ENCODE measurements around the gene ALDH3A2. TPM values are rescaled to one million over a fixed set of nuclear protein-coding genes. Genes with fewer than 3 reads are reported as not detected.

Gene ALDH3A2
- total RNA-seq, 2 experiments from 2014 or later, result 22.0 to 26.0 TPM

DNA sequence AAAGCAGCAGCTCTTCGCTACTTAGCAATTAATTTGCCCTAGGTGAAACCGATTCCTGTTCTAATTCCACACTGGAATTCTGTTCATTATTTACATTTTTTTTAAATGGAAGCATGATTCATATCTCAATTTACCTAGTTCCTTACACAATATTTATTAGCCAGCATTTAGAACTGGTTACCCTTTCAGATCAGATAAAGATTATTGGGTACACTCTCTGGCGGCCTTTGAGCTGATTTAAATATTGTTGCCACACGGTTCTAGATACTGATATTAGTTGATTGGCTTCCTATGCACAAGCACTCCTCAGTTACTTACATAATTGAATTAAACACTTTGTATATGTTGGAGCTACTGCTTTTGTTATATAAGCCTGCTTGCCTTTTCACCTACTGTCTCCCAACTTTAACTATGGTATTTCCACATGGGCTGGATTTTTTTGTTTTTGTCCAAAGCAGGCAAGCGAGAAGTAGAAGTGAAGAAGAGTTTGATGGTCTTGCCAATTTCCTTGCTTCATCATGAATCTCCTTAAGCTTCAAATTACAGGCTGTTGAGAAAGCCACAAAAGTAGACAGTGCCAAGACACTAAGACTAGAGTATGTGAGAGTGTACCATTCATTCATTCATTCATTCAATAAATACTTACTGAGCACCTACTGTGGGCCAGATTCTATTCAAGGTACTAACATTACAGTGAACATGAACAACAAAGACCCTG lies 3.9 kb upstream of the ALDH3A2 start:
- no peak overlapping the region for H3K27ac Mint-ChIP-seq
- H3K4me1 Mint-ChIP-seq, result peaks cover 34% of the 10 kb centered on the region
- peaks cover 4% of the 10 kb centered on the region for H3K27me3 Mint-ChIP-seq
- no peak overlapping the region for H3K4me3 Mint-ChIP-seq
- no peak for DNase-seq
- H3K36me3 Mint-ChIP-seq, result no peaks in the 10 kb centered on the region
- H3K9me3 Mint-ChIP-seq, result no peaks in the 10 kb centered on the region

DNA sequence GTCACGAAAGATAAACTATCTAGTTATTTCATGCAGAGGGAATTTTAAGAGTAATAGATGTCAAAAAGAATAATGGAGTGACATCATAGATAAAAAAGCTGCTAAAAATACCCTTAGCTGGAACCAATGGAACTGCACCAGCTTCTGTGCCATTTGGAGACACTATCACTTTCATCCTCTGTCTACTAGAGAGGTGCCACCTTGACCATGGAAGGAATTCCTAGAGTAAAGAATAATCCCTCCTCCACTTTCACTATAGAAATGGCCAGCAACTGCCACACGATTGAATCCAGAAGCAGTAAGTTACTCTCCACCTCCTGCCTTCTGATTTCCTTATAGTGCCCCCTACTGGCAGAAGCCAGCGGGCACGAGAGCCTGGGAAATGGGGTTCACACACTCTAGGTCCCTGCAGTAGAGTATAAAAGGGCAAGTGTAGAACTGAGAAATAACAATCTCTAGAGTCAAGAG lies 2.8 kb upstream of the ALDH3A2 start:
- Mint-ChIP-seq H3K36me3 (no peaks in the 10 kb centered on the region), H3K27ac (no peak overlapping the region), H3K9me3 (no peaks in the 10 kb centered on the region), H3K27me3 (peaks cover 4% of the 10 kb centered on the region), H3K4me3 (no peak overlapping the region), H3K4me1 (peaks cover 41% of the 10 kb centered on the region)
- DNase-seq, result peak; percentile 48

DNA sequence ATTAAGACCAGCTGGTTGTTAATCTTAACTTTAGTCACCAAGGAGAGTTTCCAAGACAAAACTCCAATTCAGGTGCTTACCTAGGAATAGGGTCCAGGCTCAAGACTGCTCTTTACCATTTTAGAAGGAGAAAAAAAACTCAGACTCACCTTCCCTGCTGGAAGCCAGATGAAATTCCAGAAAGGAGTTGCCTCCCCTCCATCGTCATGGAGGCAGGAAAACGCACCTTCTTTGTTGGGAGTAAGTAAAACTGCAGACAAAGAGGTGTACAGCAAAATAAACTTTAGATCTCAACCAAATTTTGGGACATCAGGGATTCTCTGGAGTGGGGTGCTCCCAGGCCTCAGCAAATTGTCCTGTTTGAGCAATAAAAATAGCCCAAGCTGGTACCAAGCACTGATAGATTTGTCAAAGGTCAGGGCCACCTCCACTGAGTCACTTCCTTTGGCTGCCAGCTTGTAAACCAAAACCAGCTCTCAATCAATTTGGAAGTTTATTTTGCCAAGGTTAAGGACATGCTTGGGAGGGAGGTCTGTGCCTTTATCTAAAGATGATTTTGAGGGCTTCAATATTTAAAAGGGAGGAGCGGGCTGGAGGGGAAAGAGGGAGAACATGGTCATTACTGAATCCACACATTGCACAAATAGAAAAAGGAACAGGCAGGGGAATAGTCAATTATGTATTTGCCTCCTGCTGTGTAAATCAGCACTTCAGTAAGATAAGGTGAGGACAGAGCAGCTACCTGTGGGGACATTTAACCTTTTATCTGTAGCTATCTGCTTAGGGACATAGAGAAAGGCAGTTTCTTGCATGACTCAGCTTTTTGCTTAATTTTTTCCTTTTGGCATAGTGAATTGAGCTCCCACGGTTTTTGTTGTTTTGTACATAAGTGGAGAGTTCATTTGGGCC lies 1.5 kb upstream of the ALDH3A2 start:
- Mint-ChIP-seq H3K27me3 (peaks cover 4% of the 10 kb centered on the region), H3K9me3 (no peaks in the 10 kb centered on the region), H3K4me1 (peaks cover 50% of the 10 kb centered on the region), H3K36me3 (peaks cover 2% of the 10 kb centered on the region), H3K27ac (peak overlapping the region; percentile 93), H3K4me3 (peak overlapping the region; percentile 90)
- DNase-seq, result no peak

DNA sequence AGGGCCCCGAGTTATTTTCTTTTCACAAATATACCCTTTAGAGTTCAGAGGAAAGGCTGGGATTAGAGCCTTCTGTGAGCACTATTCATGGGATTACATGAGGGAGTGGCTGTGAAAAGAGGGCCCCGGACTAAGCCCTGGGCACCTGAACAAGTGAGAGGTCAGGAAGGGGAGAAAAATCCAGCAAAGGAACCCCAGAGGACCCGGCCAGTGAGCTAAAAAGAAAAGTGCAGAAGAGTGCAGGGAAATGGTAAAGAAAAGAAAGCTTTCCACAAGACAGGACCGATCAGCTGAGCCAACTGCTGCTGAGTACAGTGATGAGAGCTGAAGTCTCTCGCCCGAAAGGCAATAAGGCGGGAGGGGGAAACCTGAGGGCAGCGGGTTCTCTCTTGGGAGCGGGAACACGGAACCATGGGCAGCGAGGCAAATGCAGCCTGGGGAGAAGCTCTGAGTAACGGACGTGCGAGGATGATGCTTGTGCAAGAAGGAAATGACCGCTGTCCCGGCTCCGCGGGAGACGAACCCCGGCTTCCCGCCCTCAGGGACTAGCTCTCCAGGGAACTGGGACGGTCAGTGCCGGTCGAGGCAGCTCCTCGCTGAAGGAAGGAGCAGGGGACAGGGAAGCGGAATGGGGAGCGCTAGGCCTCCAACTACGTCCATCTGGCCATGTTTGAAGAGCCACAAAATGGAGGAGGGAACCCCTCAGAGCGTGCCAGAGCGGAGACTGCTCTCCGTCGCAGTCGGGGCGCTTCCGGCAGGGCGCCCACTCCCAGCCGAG lies 665 bp upstream of the ALDH3A2 start:
- Mint-ChIP-seq H3K4me3 (peak overlapping the region; percentile 90), H3K4me1 (peaks cover 46% of the 10 kb centered on the region), H3K27me3 (peaks cover 4% of the 10 kb centered on the region), H3K27ac (peak overlapping the region; percentile 93), H3K36me3 (peaks cover 3% of the 10 kb centered on the region), H3K9me3 (no peaks in the 10 kb centered on the region)
- DNase-seq, result no peak

DNA sequence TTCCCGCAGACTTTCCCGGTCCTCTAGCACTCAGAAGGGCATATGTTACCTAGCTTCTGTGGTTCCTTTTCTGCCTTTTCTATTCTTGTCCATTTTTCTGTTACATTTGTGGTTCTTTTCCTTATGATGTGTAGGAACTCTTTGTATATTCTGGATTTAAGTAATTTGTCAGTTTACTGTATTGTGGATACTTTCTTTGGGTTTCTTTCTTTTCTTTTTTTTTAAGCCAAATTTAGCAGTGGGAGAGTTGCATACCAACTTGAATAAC lies 657 bp downstream of the ALDH3A2 start:
- H3K27ac Mint-ChIP-seq, result peak overlapping the region; percentile 69
- peaks cover 46% of the 10 kb centered on the region for H3K4me1 Mint-ChIP-seq
- H3K4me3 Mint-ChIP-seq, result peak overlapping the region; percentile 90
- H3K36me3 Mint-ChIP-seq, result peaks cover 14% of the 10 kb centered on the region
- H3K9me3 Mint-ChIP-seq, result peaks cover 2% of the 10 kb centered on the region
- no peak for DNase-seq
- H3K27me3 Mint-ChIP-seq, result peaks cover 4% of the 10 kb centered on the region

DNA sequence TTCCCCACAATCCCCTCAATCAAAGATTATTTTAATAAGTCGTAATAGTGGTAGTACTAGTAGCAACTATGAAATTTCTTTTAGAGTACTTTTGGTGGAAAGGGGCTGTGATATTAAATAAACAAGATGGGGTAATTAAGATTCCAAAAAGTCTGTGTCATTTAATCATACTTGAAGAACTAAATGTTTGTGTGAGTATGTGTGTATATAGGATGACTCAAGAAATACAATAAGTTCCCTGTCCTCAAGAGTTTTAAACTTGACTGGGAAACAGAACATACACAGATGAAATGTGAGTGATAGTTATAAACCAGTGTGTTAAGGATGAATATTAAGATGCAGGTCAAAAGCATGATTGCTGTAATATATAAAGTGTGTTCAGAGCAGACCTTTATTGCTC lies 2.3 kb downstream of the ALDH3A2 start:
- H3K27me3 Mint-ChIP-seq, result no peaks in the 10 kb centered on the region
- H3K4me3 Mint-ChIP-seq, result no peak overlapping the region
- H3K4me1 Mint-ChIP-seq, result peaks cover 44% of the 10 kb centered on the region
- no peak for DNase-seq
- no peak overlapping the region for H3K27ac Mint-ChIP-seq
- peaks cover 23% of the 10 kb centered on the region for H3K36me3 Mint-ChIP-seq
- peaks cover 2% of the 10 kb centered on the region for H3K9me3 Mint-ChIP-seq

DNA sequence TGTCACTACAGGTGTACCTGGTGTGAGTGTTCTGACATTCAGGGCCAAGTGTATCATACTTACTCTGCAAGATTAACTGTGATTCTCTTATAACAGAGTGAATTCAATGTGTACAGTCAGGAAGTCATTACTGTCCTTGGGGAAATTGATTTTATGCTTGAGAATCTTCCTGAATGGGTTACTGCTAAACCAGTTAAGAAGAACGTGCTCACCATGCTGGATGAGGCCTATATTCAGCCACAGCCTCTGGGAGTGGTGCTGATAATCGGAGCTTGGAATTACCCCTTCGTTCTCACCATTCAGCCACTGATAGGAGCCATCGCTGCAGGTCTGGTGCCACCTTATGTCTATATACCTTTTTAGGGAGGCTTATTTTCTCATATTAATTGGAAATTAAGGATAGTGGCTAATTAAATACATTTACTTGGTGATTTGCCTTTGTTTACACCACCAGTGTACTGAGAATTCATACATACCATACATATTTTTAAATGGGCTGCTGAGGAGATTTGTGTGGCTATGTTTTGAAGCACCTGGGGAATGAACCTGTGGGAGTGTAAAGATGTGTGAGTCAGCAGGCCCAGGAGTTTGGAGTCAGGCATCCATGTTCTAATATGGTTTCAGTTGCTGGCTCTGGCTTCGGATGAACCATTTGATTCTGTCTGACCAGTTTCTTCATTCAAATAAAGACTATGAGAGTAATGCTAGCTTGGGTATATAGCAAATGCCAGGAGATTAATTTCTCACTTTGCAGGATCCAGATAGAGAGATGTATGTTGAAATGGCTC lies 3.1 kb downstream of the ALDH3A2 start:
- Mint-ChIP-seq H3K9me3 (peaks cover 2% of the 10 kb centered on the region), H3K27ac (no peak overlapping the region), H3K4me1 (peaks cover 40% of the 10 kb centered on the region), H3K4me3 (no peak overlapping the region), H3K36me3 (peaks cover 25% of the 10 kb centered on the region), H3K27me3 (no peaks in the 10 kb centered on the region)
- DNase-seq, result no peak

DNA sequence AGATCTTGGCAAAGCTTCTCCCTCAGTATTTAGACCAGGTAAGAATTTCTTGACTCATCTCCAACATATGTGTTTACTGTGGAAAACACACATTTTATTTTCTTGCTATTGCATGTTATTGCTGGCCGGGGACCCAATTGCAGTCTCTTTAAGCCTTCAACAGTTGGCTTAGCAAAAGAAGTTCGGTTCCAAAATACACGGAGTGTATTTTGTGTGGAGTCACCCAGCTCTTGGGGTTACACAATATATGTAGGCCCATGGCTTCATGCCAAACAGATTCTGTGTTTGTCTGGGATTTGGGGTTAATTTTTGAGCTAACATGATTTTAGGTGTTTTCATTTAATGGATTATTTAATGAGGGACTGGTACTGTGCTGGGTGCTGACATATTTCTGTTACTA lies 4.0 kb downstream of the ALDH3A2 start:
- no peaks in the 10 kb centered on the region for H3K27me3 Mint-ChIP-seq
- H3K9me3 Mint-ChIP-seq, result peaks cover 2% of the 10 kb centered on the region
- H3K36me3 Mint-ChIP-seq, result peaks cover 25% of the 10 kb centered on the region
- H3K27ac Mint-ChIP-seq, result no peak overlapping the region
- no peak overlapping the region for H3K4me3 Mint-ChIP-seq
- no peak for DNase-seq
- peaks cover 30% of the 10 kb centered on the region for H3K4me1 Mint-ChIP-seq

DNA sequence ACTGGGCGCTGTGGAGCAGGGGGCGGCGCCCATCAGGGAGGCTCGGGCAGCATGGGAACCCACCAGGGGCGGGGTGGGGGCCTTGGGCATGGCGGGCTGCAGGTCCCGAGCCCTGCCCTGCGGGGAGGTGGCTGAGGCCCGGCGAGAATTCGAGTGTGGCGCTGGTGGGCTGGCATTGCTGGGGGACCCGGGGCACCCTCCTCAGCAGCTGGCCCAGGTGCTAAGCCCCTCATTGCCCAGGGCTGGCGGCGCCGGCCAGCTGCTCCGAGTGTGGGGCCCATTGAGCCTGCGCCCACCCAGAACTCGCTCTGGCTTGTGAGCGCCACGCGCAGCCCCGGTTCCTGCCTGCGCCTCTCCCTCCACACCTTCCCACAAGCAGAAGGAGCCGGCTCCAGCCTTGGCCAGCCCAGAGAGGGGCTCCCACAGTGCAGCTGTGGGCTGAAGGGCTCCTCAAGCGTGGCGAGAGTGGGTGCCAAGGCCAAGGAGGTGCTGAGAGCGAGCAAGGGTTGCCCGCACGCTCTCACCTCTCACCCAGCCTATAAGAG lies 5.9 kb downstream of the ALDH3A2 start:
- H3K27me3 Mint-ChIP-seq, result no peaks in the 10 kb centered on the region
- peaks cover 25% of the 10 kb centered on the region for H3K36me3 Mint-ChIP-seq
- H3K4me1 Mint-ChIP-seq, result peaks cover 19% of the 10 kb centered on the region
- DNase-seq, result no peak
- H3K27ac Mint-ChIP-seq, result no peak overlapping the region
- peaks cover 2% of the 10 kb centered on the region for H3K9me3 Mint-ChIP-seq
- no peak overlapping the region for H3K4me3 Mint-ChIP-seq

DNA sequence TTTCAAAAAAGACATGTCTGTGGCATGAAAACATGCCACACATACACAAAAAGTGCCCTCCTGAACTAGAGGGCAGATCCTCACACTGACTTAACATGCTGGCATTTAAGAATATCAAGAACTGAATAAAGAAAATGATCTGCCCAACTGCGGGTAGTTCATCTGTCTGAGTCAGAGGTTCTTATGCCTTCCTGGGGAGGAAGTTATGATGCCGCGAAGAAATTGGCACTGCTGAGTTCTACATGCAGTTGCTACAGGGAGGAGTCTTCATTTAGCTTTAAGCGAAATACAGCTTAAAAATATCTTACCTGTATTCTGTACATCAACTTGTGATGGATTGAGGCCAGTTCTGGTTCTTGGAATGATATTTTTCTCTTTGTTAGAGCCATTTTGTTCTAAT lies 6.3 kb downstream of the ALDH3A2 start:
- Mint-ChIP-seq H3K36me3 (peaks cover 25% of the 10 kb centered on the region), H3K27ac (no peak overlapping the region), H3K27me3 (no peaks in the 10 kb centered on the region), H3K4me1 (peaks cover 14% of the 10 kb centered on the region), H3K9me3 (peaks cover 2% of the 10 kb centered on the region), H3K4me3 (no peak overlapping the region)
- DNase-seq, result no peak

DNA sequence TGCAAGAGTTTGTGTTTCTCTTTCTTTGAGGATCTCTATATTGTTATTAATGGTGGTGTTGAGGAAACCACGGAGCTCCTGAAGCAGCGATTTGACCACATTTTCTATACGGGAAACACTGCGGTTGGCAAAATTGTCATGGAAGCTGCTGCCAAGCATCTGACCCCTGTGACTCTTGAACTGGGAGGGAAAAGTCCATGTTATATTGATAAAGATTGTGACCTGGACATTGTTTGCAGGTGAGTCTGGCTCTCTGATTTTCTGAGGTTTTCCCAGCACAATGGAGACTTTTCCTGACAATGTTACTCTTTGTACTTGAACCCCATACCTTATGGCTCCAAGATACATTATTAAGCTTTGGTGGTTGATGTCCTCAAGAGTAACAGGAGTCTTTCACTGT lies 7.8 kb downstream of the ALDH3A2 start:
- DNase-seq, result no peak
- peaks cover 2% of the 10 kb centered on the region for H3K9me3 Mint-ChIP-seq
- H3K27ac Mint-ChIP-seq, result no peak overlapping the region
- H3K4me1 Mint-ChIP-seq, result peaks cover 7% of the 10 kb centered on the region
- no peaks in the 10 kb centered on the region for H3K27me3 Mint-ChIP-seq
- H3K4me3 Mint-ChIP-seq, result no peak overlapping the region
- peaks cover 25% of the 10 kb centered on the region for H3K36me3 Mint-ChIP-seq

DNA sequence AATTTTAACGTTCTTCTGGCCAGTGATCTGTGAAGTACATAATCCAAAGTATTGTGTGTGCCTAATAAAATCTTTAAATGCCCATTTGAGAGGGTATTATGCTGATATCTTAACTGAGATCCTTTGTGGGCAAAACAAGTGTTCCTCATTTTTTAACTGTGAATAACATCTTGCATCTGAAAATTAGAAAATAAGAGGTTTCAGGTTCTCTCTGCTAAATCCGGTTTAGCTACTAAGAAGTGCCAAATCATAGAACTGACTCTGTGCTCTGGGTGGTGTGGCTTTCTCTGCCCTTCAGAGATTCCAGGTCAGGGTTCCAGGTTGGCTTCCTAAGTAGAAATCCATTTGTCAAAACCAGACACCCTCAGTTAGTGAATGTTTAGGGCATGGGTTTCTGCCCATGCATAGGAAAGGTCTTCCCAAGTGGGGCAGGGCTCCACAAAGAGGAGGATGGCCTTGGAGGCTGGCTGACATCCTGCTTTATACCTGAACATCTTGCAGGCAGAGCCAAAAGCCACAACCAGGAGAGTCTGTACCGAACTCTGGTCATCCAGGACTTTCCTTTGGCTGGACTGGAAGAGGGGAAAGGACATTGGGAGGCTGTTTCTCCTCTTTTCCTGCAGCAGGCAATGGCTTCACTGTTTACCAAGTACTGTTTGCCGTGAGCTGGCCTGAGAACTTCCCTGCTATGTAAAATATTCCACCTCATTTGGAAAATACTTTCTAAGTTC lies 8.5 kb downstream of the ALDH3A2 start:
- Mint-ChIP-seq H3K4me3 (no peak overlapping the region), H3K36me3 (peaks cover 23% of the 10 kb centered on the region), H3K27me3 (no peaks in the 10 kb centered on the region), H3K4me1 (peaks cover 2% of the 10 kb centered on the region), H3K27ac (no peak overlapping the region), H3K9me3 (peaks cover 2% of the 10 kb centered on the region)
- DNase-seq, result no peak

DNA sequence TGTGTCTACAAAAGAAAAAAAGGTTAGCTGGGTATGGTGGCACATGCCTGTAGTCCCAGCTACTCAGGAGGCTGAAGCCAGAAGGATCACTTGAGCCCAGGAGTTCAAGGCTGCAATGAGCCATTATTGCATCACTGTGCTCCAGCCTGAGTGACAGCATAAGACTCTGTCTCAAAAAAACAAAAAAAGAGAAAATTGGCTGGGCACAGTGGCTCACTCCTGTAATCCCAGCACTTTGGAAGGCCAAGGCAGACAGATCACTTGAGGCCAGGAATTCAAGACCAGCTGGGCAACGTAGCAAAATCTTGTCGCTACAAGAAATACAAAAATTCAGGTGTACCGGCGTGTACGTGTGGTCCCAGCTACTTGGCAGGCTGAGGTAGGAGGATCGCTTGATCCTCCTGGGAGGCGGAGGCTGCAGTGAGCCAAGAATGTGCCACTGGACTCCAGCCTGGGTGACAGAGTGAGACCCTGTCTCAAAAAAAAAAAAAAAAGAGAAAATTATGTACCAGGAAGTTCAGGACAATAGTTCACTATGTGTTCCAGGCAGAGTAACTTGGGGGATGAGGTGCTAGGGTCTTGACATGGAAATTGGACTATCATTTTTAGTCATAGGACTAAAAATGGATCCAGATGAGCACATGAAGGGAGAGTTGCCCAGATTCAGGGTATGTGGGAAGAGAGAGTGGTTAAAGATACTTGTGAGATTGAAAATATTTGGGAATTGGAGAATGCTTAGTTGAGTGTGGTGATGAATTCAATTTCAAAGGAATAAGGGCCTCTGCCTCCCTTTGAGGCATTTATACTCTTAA lies 11.0 kb downstream of the ALDH3A2 start:
- no peak for DNase-seq
- Mint-ChIP-seq H3K4me3 (no peak overlapping the region), H3K27me3 (no peaks in the 10 kb centered on the region), H3K9me3 (no peaks in the 10 kb centered on the region), H3K4me1 (no peaks in the 10 kb centered on the region), H3K36me3 (peaks cover 15% of the 10 kb centered on the region), H3K27ac (no peak overlapping the region)

Measured in activated naive CD8-positive, alpha-beta T cell treated with anti-CD3 and anti-CD28 coated beads for 36 hours (primary cell).